GM19193 (cell line): ENCODE results near the gene NKX6-1.

Experiments
- POLR2A ChIP-seq: IDR thresholded peaks from 4 replicates; pipeline ENCODE4 v1.6.1; 2011; ENCODE audit not compliant: insufficient read depth, insufficient read length; ENCODE audit errors: extremely low read depth

NKX6-1 gene

DNA sequence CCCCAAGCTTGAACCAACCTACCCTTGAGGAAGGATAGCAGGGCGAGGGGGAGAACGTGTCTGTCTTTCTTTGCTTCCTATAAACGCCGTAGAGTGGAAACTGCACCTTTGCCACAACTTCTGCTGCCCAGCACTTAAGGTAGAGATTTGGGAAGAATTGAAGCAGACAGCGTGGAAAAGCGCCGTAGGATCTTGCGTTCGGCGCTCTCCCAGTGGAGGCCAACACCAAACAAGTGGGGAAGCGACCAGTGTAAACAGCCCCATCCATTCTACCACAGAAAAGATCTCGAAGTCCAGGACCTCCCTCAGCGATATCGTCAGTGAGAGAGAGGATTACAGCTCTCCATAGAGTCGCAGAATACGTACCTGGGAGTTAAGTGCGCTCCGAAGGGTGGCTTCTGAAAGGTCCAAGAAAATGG is 3.9 kb upstream of the NKX6-1 start:
- no peak for TF ChIP-seq POLR2A

DNA sequence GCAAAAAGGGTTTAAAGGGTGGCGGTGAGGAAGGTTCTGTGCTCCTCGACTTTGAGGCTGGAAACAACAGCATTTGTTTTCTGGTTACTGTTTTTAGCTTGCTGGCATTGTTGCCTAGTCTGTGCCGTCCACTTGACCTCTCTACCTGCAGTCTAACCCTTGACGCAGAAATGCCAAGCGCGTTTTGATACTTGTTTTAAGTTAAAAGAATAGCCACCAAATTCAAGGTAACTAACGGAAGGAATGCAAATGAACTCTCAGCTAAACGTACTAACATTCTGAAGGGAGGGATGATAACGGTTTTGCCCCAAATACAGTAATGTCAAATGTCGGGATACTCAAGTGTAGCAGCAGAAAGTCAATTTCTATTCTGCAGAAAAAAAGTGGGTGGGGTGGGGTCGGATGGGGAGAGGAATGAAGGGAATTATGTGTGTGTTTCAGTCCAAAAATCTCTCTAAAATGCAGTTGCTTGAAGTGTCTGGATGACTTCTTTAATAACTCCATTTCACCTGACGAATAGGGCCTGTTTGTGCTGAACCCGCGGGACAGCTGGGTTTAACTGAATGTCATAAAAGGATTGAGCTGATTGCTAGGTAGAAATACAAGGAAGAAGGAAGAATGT is 3.4 kb upstream of the NKX6-1 start:
- TF ChIP-seq POLR2A = no peak

DNA sequence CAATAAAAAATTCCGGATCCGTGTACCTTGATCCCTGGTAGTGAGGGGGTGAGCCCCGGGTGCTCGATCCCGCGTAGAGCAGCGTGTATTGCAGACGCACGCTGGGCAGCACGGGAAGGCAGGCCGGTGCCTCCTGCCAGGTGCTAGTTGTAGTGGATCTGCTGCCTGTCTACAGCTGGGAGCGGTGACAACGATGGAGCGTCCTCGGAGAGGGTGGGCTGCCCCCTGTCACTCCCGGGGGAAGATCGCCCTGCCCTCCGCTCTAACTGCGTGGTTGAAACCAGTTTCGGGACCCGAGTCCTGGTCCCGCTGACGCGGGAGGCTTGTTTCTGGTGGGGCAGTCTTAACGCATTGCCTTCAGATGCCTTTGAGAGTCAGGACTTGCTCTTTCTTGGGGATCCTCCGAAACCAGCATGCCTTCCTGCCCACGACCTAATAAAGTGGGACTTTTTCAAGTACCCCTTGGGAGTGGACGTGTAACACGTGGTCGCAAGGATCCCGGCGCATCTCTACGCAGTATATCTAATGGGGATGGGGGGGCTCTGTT is 2.7 kb upstream of the NKX6-1 start:
- TF ChIP-seq POLR2A = no peak

DNA sequence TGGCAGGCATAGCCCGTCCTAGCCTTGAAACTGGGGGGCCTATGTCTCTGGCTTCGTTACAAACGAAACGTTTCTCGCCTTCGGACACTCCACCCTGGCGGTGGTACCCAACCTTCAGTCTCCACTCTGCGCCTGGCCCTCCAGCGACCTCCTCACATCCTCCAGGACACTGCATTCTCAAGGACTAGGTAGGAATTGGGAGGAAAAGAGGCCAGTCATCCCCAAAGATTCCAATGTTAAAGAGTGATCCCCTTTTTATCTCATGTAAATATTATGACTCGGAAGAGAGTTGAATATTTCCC is 2.1 kb upstream of the NKX6-1 start:
- no peak for TF ChIP-seq POLR2A

DNA sequence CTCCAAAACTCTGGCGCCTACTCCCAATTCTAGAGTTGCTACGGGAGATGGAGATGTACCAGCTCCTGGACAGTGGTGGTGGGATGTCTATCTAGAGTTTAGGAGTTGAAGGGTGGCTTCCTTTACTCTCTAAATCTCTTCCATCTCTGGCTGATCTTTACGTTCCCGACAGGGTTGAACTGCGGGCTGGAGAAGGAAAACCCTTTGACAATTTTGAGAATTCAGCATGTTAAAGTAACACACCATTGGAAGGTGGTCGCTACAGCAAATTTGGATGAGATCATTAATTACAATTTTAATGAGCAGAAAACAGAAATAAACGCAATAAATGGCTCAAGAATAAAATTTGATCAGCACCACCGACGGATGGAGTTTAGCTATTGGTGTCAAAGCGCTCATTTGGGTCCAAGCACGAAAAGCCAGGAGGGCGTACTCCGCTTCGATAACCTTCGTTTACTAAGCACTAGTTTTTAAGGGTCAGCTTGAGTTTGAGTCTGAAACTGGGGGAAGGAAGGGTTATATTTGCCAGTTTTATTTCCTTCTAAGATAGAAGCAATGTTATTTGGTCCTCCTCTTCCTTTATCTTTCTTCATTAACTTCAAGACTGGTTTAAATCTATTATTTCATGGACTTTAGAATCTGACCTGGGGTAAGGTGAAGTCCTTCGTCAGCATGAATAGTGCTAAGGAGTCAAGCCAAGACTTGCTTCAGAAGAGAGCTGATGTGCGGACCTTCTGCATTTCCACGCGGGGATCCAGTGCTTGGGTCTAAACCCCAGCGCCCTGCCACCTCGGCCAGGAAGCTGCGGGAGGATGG is 1.5 kb upstream of the NKX6-1 start:
- no peak for TF ChIP-seq POLR2A

DNA sequence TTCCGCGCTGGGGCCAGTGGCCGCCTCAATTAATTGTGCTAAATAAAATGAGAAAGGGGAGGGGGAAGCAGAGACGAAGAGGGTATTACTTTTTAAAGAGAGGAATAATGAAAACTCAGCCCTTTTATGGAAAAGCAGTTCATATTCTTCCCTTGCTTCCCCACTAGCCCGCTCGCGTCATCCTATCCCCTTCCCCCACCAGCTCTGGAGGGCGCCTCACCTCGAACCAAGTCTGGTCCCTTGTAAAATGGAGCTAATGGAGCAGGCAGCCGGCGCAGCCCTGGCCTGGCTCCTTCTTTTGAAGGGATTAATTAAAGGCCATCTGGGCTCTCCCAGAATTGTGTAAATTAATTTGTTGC is 511 bp upstream of the NKX6-1 start:
- no peak for TF ChIP-seq POLR2A

DNA sequence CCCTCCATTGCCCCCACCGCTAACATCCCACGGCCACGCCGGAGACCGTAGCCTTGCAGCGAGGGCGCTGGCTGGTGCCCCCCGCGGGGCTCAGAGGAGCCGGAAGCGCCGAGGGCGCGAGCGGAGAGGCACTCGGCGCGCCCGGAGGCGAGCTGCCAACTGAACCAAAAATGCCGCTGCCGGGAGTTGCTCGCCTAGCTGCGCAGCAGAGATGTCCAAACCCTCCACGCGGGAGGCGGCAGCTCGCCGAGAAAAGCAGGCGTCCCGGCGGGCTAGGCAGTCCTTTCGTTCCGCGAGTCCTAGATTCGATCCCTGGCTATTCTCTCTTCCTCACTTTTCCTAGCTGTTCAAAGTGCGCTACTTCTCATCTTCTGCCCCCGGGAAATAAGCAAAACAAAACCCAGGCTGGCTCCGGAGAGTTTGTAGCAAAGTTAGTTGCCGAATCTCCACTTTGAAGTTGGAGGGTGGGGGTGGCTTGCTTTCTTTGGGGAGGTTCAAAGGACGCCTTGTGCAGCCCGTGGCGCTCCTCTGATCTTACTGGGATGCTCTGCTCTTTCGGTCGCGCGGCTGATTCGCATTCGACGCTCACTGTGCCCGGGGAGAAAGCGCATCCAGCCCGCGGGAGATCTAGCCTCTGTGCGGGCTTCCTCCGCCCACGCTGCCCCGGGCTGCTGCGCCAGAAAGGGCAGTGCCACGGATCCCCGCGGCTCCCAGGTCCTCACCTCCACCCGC is 723 bp downstream of the NKX6-1 start:
- no peak for TF ChIP-seq POLR2A

DNA sequence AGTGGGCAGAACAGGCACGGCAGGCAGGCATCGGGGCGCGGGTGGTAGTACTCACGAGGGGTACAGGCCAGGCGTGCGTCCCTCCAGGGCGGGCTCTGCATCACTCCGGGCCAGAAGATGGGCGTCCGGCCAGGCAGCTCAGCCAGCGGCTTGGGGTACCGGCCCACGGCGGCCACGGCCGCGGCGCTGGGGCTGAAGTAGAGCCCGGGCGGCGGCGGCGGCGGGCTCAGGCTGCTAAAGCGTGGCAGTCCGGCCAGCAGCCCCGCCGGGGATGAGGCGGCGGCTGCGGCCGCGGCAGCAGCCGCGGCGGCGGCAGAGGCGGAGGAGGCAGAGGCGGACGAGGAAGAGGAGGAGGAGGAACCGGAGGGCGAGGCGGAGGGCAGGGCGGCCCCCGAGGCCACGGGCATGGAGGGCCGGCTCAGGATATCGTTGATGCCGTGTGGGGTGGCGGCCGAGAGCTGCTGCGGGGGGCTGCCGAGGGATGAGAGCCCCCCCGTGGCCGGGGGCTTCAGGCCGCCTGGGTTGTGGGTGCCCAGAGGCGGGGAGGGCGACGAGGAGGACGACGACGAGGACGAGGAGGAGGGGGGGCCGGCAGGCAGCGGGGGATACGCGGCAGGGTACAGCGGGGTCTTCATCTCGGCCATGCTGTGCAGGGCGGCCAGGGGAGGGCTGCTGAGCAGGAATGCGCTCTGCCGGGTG is 1.4 kb downstream of the NKX6-1 start:
- no peak for TF ChIP-seq POLR2A

DNA sequence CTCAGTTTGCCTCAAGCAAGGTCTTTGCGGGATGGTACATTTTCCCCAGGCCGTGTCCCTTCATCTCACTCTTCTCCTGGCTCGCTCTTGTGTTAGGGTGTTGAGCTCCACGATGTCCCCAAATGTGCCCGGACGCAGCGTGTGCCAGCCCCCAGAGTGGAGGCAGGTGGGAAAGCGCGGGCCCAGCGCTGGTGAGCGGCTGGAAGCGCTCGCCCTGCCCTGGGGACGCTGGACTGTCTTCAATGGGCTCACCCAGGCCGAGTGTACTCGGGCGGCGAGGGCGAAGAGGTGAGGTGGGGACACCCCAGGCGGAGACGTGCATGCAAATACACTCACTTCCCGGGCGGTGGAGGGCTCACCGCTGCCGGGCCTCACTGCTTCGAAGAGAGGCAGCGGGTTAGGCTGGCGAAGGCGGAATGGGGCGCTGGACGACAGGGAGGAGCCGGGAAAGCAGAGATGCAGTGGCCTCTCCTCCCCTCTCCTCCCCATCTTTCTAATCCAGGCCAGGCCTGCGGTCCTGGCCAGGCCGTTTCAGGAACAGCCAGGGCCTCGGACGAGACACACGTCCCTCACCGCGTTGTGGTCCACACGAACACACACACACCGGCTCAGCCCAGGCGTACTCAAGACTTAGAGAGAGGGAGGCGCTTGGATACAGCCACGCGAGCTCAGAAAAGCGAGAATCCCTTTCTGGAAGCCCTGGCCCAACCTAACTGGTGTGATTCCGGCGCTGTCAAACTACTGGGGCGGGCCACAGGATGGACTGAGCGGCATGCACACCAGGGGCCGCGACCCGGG is 2.2 kb downstream of the NKX6-1 start:
- TF ChIP-seq POLR2A = no peak

DNA sequence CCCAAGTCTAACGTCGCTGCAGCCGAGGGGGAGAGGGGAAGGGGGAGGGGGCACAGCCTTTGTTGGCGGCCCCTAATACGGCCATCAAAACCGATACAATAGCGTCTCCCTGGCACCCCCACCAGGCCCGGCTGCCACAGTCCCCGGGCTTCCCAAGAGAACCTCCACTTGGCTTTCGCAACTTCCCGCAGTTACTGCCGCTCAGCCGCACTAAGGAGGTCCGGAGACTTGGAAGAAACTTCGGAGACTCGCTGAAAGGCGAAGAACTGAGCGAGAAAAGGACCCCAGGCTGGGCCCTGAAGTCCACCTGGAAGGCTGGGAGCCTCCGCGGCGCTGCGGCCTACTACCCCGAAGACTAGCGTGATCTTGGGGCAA is 2.8 kb downstream of the NKX6-1 start:
- TF ChIP-seq POLR2A = no peak

DNA sequence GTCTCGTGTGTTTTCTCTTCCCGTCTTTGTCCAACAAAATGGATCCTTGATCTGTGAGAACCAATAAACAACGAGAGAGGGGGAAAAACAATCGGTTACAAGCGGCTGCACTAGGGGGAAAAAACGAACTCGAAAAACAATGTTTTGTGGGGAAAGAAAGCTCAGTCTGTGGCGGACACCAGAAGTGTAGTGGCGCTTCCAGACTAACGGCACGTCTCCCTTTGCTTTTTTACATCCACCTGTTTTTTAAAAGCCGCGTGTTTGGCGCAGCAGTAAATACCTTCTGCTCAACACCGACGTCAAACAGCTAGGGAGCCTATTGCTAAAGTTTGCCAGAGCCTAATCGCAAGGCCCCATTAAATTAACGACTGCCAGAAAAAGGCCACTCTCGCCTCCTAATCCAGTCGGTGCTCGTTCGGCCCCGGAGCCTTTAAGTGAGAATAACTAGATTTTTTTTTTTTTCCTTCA is 3.3 kb downstream of the NKX6-1 start:
- no peak for TF ChIP-seq POLR2A

DNA sequence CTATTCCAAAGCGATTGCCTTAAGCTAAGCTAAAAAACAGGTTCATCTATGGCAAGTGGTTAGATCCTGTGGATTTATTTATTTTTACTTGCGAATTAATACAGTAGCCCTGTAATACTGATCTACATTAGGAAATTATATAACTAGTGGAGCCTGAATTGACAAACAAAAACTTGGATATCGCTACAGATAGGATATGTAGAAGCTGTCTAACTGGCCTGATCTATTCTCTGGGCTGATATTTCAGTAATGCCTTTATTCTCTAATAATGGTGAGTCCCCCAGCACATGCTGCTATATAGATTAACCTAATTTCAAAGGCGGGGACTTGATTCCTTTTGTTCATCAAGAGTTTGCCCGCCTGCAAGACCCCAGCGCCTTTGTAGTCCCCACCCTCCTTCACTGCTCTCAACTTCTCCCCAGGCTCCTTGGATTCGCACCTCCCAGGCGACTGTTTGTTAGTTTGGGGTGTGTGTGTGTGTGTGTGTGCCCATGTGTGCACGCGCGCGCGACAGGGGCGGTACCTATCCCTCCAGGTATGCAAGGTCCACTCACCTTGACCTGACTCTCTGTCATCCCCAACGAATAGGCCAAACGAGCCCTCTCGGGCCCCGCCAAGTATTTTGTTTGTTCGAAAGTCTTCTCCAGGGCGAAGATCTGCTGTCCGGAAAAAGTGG is 3.8 kb downstream of the NKX6-1 start:
- TF ChIP-seq POLR2A = no peak

DNA sequence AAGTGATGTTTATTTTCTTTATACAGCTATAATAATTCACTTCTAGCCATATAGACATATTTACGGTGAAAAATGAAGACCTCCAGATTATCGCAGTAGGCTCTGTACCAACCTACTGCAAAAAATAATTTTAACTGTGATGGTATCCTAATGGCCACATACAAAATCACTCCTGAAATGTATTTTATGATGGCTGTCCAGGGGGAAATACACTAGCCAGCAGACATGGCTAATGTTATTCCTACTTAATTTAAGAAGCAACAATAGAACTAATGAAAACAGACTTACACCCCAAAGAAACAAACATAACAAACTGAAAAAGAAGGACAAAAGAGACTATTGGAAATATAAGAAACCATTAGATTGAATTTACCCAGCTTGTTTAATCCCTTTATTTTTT is 4.6 kb downstream of the NKX6-1 start:
- TF ChIP-seq POLR2A = no peak

DNA sequence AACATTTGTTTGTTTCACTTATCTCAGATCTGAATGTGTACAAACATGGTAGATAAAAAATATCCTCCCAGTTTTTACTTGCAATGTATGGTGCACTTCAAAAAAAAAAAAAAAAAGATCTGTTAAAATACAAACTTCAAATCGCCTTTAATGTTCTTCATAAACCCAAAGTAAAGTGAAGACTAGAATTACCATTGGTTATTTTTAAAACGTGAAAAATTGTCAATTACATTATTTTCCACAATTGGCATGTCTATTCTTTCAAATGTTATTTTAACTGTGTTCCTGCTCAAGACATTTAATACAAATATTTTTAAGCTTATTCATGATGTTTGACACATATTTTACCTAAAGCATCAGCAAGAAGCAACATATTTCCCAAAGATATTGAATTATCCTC is 5.0 kb downstream of the NKX6-1 start:
- TF ChIP-seq POLR2A = no peak
